NCI-H1417 (cell line): ENCODE results near the gene FBXL12.
"Not testable (repeated sequence)": the region's sequence is repeated elsewhere in the genome, so short reads cannot be mapped to it uniquely, and the experiment has no call there.

ENCODE experiments used
- DNase-seq, 3 experiments: peaks; one replicate each; lab custom pipeline; 2025; lab: John Stamatoyannopoulos, UW

FBXL12 gene

GRCh38 chr19:9818734-9819595 is at the start of gene FBXL12:
Gene FBXL12 (minus strand): TSS chr19:9819079. CDS start chr19:9818813, 266 bp downstream.
- peak; percentile 99 to 100 (median 99) for DNase-seq

GRCh38 chr19:9865732-9866501 is 47.0 kb upstream of the FBXL12 start:
- DNase-seq: peak in 1 of 3 experiments; percentile 25

GRCh38 chr19:9863759-9864158 is 44.9 kb upstream of the FBXL12 start:
- DNase-seq: no peak

- no peak for DNase-seq
These were observed 44.1 kb upstream of the FBXL12 start for GRCh38 chr19:9862938-9863337.

GRCh38 chr19:9861503-9861902 is 42.6 kb upstream of the FBXL12 start:
- DNase-seq: no peak

- no peak for DNase-seq
These were observed 41.5 kb upstream of the FBXL12 start for GRCh38 chr19:9860407-9860806.

- DNase-seq: no peak
These were observed 39.9 kb upstream of the FBXL12 start for GRCh38 chr19:9858766-9859165.

- no peak for DNase-seq
These were observed 39.3 kb upstream of the FBXL12 start for GRCh38 chr19:9857920-9858746.

GRCh38 chr19:9857076-9857721 is 38.3 kb upstream of the FBXL12 start:
- DNase-seq: no peak

- no peak for DNase-seq
These were observed 37.7 kb upstream of the FBXL12 start for GRCh38 chr19:9856609-9857008.

GRCh38 chr19:9854282-9854846 is 35.5 kb upstream of the FBXL12 start:
- DNase-seq: no peak

GRCh38 chr19:9850235-9850959 is 31.5 kb upstream of the FBXL12 start:
- DNase-seq: peak in 2 of 3 experiments; percentile 59 to 90

- DNase-seq: peak in 2 of 3 experiments; percentile 47 to 65
These were observed 30.9 kb upstream of the FBXL12 start for GRCh38 chr19:9849791-9850190.

GRCh38 chr19:9848762-9849161 is 29.9 kb upstream of the FBXL12 start:
- DNase-seq: peak in 2 of 3 experiments; percentile 5 to 25

GRCh38 chr19:9848060-9848459 is 29.2 kb upstream of the FBXL12 start:
- peak in 2 of 3 experiments; percentile 17 to 47 for DNase-seq

GRCh38 chr19:9847087-9847671 is 28.3 kb upstream of the FBXL12 start:
- no peak for DNase-seq

- DNase-seq: not testable (repeated sequence)
These were observed 24.9 kb upstream of the FBXL12 start for GRCh38 chr19:9843626-9844273.

GRCh38 chr19:9842834-9843625 is 24.2 kb upstream of the FBXL12 start:
- DNase-seq: no peak

GRCh38 chr19:9839415-9839814 is 20.5 kb upstream of the FBXL12 start:
- no peak for DNase-seq
